Activated CD4-positive, alpha-beta T cell treated with anti-CD3 and anti-CD28 coated beads for 1 hour (primary cell): ENCODE data around the gene REPS2.

Experiments used
- DNase-seq: peaks from one replicate; pipeline ENCODE4 v3.0.0-alpha.2; 2020

The REPS2 gene

GRCh38 chrX:17098516-17099247 is 152.2 kb downstream of the REPS2 start:
- DNase-seq, result no peak

GRCh38 chrX:17104433-17104832 is 158.0 kb downstream of the REPS2 start:
- DNase-seq, result no peak

- DNase-seq, result no peak
These were observed 174.4 kb downstream of the REPS2 start for GRCh38 chrX:17120816-17121215.

- DNase-seq, result no peak
These were observed 207.5 kb downstream of the REPS2 start for GRCh38 chrX:17154001-17154400.

- no peak for DNase-seq
These were observed 214.5 kb downstream of the REPS2 start for GRCh38 chrX:17160975-17161374.

- no peak for DNase-seq
These were observed 215.5 kb downstream of the REPS2 start for GRCh38 chrX:17161991-17162390.

GRCh38 chrX:17164079-17164478 is 217.6 kb downstream of the REPS2 start:
- no peak for DNase-seq

- no peak for DNase-seq
These were observed 218.5 kb downstream of the REPS2 start for GRCh38 chrX:17164941-17165340.

GRCh38 chrX:17167915-17168314 is 221.5 kb downstream of the REPS2 start:
- DNase-seq, result no peak

- no peak for DNase-seq
These were observed 224.5 kb downstream of the REPS2 start for GRCh38 chrX:17170973-17171372.

GRCh38 chrX:17174671-17175070 is 228.2 kb downstream of the REPS2 start:
- DNase-seq, result no peak

- no peak for DNase-seq
These were observed 235.9 kb downstream of the REPS2 start for GRCh38 chrX:17182317-17182716.

GRCh38 chrX:17183566-17183965 is 237.1 kb downstream of the REPS2 start:
- DNase-seq, result no peak

GRCh38 chrX:17185431-17185830 is 239.0 kb downstream of the REPS2 start:
- no peak for DNase-seq

- DNase-seq, result no peak
These were observed 240.8 kb downstream of the REPS2 start for GRCh38 chrX:17187136-17187756.

GRCh38 chrX:17192106-17192505 is 245.6 kb downstream of the REPS2 start:
- DNase-seq, result no peak
